GM18505 (cell line): ENCODE data around the gene HSPA6.
A peak's percentile ranks its signal among the peaks of the same experiment; 100 is the strongest.
"Not testable (repeated sequence)": the region's sequence is repeated elsewhere in the genome, so short reads cannot be mapped to it uniquely, and the experiment has no call there.

Experiments used
- ATAC-seq: cut with Tn5 transposase; IDR thresholded peaks from one replicate; pipeline ENCODE4 v1.9.1; 2021; ENCODE audit not compliant: unreplicated experiment
- POLR2A ChIP-seq: IDR thresholded peaks from 4 replicates; pipeline ENCODE4 v1.6.1; 2011; ENCODE audit warnings: borderline replicate concordance; ENCODE audit not compliant: insufficient read depth, insufficient read length; ENCODE audit errors: extremely low read depth

HSPA6 gene

DNA sequence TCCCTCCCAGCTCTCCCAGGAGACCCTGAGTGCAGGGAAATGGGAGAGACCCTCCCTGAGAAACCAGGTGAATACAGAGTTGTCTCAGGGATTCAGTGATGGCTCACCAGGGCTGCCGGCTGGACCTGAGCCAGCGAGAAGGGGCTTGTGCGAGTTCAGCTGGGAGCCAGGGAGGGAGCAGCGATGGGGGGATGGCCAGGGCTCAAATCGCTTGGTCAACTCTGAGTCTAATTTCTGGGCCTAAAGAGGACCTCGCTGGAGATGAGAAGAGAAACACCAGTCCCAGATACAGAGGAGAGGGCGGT, 12.6 kb upstream of the HSPA6 start:
- TF ChIP-seq POLR2A: no peak
- no peak for ATAC-seq

GRCh38 chr1:161512636-161513447, 11.5 kb upstream of the HSPA6 start:
- ATAC-seq: not testable (repeated sequence)

DNA sequence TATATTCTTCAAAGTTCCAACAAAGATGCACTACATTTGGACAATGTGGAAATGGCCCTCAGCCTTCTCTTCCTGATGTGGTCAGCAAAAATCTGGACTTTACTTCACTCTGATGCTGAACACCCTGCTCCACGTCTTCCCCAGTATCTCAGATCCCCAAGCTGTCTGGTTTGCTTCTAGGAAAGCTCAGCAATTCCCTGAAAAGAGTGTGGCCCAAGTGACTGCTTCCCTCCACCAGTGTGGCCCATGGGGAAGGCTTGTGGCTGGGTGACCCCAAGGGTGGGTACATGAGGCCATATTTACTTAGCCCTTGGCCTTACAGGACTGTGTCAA, 10.9 kb upstream of the HSPA6 start:
- ATAC-seq: not testable (repeated sequence)

GRCh38 chr1:161513953-161514352, 10.4 kb upstream of the HSPA6 start:
- not testable (repeated sequence) for ATAC-seq

DNA sequence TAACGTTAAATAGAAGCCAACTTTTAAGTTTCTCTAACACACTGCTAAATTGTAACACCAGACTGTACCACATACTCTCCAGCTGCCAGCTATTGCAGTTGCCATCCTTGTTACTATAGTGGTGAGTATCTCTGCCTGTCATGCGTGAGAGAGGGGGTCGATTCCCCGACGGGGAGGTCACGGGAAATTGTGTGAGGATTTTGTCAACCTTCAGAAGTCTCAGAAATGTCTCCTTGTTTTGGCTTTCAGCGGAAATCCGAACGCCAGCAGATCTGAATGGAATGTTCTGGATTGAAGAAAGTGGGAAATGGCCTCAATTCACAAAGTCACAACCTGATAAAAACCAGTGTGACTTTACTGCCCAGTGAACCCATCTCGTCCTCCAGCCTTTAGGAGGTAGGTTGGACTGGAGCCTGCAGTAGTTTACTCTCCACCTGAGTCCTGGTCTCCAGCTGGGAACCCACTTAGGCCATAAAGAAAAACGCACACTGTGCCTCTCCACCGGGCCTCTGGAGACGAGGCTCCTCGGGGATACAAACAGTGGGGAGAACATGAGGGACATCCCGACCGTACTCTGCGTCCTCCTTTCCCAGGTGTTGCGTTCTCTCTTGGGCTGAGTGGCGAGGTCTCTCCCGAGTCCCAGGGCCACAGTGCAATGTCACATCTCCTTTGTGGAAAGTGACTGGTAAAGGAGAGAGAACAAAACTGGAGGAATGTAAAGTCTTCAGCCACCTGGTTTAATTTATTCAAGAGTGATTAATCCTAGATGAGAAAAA, 1.1 kb upstream of the HSPA6 start:
- ATAC-seq: peak; percentile 16

DNA sequence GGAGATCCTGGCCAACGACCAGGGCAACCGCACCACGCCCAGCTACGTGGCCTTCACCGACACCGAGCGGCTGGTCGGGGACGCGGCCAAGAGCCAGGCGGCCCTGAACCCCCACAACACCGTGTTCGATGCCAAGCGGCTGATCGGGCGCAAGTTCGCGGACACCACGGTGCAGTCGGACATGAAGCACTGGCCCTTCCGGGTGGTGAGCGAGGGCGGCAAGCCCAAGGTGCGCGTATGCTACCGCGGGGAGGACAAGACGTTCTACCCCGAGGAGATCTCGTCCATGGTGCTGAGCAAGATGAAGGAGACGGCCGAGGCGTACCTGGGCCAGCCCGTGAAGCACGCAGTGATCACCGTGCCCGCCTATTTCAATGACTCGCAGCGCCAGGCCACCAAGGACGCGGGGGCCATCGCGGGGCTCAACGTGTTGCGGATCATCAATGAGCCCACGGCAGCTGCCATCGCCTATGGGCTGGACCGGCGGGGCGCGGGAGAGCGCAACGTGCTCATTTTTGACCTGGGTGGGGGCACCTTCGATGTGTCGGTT, 477 bp downstream of the HSPA6 start:
- ATAC-seq: peak; percentile 13

GRCh38 chr1:161525321-161525720, 981 bp downstream of the HSPA6 start:
- ATAC-seq: not testable (repeated sequence)

- ATAC-seq: not testable (repeated sequence)
These were observed 1.6 kb downstream of the HSPA6 start for GRCh38 chr1:161525918-161526317.

DNA sequence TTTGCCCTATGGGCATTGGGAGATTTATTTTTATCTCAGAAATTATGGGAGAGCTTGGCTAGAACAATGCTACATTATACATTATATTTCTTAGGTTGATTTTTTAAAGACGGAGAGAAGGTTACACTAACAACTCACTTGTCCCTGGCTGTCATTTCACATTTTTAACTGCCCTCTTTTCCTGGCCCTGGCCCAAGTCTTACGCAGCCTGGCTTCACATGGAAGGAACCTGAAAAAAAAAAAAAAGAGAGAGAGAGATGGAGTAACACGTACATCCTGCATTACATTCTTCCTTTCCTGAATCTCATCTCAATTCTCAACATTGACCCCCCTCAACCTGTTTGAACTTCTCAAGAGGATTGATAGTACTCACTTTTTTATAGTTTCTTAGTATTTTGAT, 4.2 kb downstream of the HSPA6 start:
- not testable (repeated sequence) for ATAC-seq

DNA sequence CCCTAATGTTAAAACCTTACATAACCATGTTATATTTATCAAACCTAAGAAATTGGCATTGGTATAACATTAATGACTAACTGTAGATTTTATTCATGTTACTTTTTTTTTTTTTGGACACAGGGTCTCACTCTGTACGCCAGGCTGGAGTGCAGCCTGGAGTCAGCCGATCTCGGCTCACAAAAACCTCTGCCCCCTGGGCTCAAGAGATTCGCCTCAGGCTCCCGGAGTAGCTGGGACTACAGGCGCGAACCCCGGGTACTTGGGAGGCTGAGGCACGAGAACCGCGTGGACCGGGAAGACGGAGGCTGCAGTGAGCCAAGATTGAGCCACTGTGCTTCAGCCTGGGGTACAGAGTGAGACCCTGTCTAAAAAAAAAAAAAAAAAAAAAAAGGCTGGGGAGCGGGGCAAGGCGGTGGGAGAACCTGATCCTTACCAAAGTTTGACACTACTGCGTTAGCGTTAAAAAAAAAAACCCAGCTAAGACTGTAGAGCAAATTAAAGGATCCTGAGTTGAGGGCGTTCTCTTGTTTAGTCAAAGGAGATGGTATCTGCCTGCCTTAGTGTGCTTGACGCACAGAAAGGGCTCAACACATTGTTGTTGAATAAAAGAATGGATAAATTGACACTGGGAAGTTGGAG, 5.2 kb downstream of the HSPA6 start:
- ATAC-seq: not testable (repeated sequence)

GRCh38 chr1:161530158-161530557, 5.8 kb downstream of the HSPA6 start:
- not testable (repeated sequence) for ATAC-seq

DNA sequence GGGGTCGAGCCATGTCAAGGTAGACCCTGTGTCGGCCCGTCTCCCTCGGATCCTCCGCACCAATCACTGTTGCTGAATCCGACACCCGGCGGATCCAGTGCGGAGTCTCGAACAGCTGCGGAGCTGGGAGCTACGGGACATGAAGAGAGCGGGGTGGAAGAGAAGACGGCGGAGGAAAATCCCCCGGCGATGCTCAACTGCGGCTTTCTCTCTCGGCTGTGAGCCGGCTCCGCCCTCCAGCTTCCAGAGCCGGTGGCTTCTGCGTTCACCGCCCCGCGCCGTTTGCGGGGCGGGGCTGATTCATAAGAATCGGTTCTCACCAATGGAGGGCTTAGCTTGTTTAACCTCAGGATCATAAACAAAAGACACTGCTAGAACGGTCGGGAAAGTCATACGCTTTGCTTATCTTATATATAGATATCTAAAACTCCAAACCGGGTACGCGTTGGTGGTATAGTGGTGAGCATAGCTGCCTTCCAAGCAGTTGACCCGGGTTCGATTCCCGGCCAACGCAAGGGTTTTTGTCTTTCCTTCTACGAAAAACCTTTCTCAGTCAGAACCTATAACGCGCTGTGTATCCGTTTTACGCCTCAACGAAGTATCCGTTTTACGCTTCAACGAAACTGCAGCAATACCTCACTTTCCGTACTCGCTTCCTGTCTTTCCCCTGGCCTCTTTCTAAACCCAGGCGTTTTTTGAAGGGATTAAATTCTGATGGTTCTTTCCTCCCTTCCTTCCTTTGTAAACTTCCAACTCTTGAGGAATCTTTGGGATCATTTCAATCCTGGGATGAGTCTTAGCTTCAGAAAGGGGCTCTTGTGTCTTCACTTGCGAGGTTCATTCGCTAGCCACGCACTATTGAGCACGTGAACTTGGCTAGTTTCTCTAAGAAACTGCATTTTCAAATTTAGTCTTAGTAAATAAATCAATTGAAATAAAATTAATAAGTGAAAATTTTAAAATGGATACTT, 6.6 kb downstream of the HSPA6 start:
- TF ChIP-seq POLR2A: peak; percentile 18
- peak; percentile 77 for ATAC-seq

DNA sequence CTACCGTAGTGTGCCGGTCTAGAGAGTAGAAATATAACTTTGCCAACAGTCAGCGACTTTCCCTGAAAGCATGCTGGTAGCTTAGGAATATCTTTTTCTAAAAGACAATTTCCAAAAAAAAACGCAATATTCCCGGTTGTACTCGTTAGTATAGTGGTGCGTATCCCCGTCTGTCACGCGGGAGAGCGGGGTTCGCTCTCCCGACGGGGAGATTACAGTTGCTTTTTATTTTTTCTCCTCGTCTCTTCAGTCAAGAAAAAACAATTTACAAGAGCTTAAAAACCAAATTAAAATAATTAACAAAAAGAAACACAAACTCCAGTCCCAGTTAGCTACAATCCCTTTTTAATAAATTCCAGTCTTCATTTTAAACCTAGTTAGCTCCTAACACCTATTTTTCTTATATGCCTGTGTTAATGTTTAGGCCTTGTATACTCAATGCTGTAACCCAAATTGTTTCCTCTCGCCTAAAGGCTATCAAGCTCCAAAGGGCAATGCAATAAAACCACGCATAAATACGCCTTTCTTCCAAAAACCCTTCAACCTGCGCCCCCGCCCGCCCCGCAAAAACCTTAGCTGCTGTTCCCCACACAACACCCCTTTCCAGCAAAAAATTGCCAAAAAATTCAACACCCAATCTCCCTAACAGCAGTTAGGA, 7.8 kb downstream of the HSPA6 start:
- TF ChIP-seq POLR2A: no peak
- no peak for ATAC-seq

DNA sequence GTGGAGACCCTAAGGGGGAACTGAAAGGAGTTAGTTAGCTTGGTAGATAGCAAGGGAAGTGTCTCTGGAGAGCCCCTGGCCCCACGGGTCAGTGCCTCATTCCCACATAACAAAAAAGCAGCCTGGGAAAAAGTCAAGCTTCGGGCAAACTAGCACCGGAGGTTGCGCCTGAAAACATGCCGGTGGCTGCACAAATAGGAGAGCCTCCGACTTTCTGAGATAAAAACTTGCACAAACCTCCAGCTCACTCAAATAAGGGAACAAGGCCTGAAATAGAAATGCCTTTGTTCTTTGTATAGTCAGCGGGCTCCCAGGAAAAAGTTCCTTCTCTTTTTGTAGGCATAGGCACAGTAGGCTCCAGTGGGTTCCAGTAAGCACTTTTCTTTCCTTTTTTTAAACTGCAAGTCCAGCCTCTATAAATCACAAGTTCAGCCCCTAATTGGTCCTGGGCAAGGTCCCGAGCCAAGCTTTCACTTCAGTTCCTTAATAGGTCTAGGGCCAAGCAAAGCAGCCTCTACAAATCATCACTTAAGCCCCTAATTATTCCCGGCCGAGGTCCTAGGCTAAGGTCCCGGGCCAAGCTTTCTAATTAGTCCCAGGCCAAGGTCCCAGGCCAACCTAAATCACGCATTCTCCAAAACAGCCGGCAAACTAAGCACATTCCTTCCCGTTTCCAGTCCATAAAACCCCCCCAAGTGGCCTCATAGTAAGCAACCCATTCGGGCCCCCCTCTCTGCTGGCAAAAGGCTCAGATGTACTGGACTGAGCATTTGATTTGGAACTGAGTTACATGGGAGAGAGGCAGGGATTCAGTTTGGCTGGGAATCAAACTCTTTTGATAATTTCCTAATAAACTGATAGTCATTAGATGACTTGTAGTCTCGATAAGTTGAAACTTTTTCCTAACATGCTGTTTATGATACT, 8.6 kb downstream of the HSPA6 start:
- ATAC-seq: not testable (repeated sequence)

DNA sequence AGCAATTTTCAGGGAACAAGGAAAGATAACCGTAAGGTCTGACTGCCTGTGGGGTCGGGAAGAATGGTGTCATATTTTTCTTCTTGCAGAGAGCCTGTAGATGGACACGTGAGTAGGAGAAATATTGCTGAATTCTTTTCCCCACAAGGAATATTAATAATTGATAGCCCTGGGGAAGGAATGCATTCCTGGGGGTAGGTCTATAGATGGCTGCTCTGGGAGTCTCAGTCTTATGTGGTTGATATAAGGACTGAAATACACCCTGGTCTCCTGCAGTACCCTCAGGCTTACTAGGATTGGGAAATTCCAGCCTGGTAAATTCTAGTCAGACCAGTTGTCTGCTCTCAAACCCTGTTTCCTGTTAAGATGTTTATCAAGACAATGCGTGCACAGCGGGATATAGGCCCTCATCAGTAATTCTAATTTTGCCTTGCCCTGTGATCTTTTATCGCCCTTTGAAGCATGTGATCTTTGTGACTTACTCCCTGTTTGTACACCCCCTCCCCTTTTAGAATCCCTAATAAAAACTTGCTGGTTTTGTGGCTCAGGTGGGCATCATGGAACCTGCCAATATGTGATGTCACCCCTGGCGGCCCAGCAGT, 12.8 kb downstream of the HSPA6 start:
- ATAC-seq: not testable (repeated sequence)

- not testable (repeated sequence) for ATAC-seq
These were observed 14.7 kb downstream of the HSPA6 start for GRCh38 chr1:161538925-161539479.

- ATAC-seq: peak; percentile 52
These were observed 15.6 kb downstream of the HSPA6 start for GRCh38 chr1:161539731-161540569.
